B cell (primary cell): ENCODE results near the gene CEP112.

Experiments used
- CTCF ChIP-seq: fragments of 200-600 bp; IDR thresholded peaks from one replicate; pipeline ENCODE4 v1.8.0; 2022; ENCODE audit warnings: antibody characterized with exemption, mild to moderate bottlenecking
- EZH2 ChIP-seq: IDR thresholded peaks from 2 replicates; pipeline ENCODE4 v1.6.1; 2012; ENCODE audit warnings: borderline replicate concordance, low read depth, mild to moderate bottlenecking, moderate library complexity, low read length; ENCODE audit not compliant: insufficient read depth, poor library complexity, severe bottlenecking

- no peak for TF ChIP-seq CTCF
- no peak for TF ChIP-seq EZH2
Measured at GRCh38 chr17:65723431-65724151, 468.3 kb downstream of the CEP112 start.
